HUES6 (cell line): ENCODE results near the gene CFAP52.

Experiments used
- H3K27ac ChIP-seq: 2 replicates; pipeline ENCODE4 v1.7.0; 2013; ENCODE audit warnings: low read depth, mild to moderate bottlenecking, low read length, inconsistent platforms
- H3K27me3 ChIP-seq: 2 replicates; pipeline ENCODE4 v1.6.1; 2013; ENCODE audit warnings: low read length; ENCODE audit not compliant: control insufficient read depth, insufficient read depth
- H3K36me3 ChIP-seq: 2 replicates; pipeline ENCODE4 v1.6.1; 2013; ENCODE audit warnings: low read length; ENCODE audit not compliant: control insufficient read depth, insufficient read depth
- H3K4me1 ChIP-seq: 2 replicates; pipeline ENCODE4 v1.6.1; 2013; ENCODE audit warnings: low read length; ENCODE audit not compliant: control insufficient read depth, insufficient read depth
- H3K4me3 ChIP-seq: 2 replicates; pipeline ENCODE4 v1.5.1; 2013; ENCODE audit warnings: low read depth, low read length
- H3K9ac ChIP-seq: one replicate; pipeline ENCODE4 v1.6.1; 2013; ENCODE audit warnings: mild to moderate bottlenecking, low read length
- H3K9me3 ChIP-seq: 2 replicates; pipeline ENCODE4 v1.6.1; 2013; ENCODE audit warnings: low read depth, low read length; ENCODE audit not compliant: control insufficient read depth, insufficient read depth

CFAP52 gene

DNA sequence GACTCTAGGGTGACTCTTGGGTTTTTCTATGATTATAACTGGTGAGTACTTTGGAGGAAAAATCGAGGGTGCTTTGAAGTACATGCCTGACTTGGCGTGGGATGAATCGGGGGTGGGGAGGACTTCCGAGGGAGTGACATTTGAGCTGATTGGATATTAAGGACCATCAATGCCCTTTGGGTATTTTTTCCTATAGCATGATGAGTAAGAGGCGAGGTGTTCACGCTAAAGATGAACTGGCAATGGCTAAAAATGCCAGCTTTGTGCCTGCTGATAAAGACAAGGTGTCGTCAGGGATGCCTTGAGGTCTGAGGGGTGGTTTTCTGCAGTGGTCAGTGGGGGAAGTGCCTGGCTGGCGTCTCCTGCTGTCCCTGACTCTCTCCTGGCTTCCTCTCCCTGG lies 94.2 kb downstream of the CFAP52 start:
- 0 out of 2 replicates have a peak, but pooled peaks cover under 1% of the 10 kb centered on the region for H3K9me3 ChIP-seq
- H3K36me3 ChIP-seq, result peaks cover 14% of the 10 kb centered on the region; the same call in 1 of the 2 replicates
- no peaks in the 10 kb centered on the region for H3K27me3 ChIP-seq
- no peak overlapping the region for H3K27ac ChIP-seq
- H3K9ac ChIP-seq, result no peak overlapping the region
- no peak overlapping the region for H3K4me3 ChIP-seq
- peaks cover 4% of the 10 kb centered on the region; the same call in 1 of the 2 replicates for H3K4me1 ChIP-seq

GRCh38 chr17:9671559-9671958 lies 95.1 kb downstream of the CFAP52 start:
- H3K36me3 ChIP-seq, result peaks cover 7% of the 10 kb centered on the region; the same call in 1 of the 2 replicates
- H3K27ac ChIP-seq, result no peak overlapping the region
- no peak overlapping the region for H3K9ac ChIP-seq
- no peaks in the 10 kb centered on the region for H3K27me3 ChIP-seq
- H3K9me3 ChIP-seq, result no peaks in the 10 kb centered on the region
- no peak overlapping the region for H3K4me3 ChIP-seq
- peaks cover 4% of the 10 kb centered on the region; the same call in 1 of the 2 replicates for H3K4me1 ChIP-seq

DNA sequence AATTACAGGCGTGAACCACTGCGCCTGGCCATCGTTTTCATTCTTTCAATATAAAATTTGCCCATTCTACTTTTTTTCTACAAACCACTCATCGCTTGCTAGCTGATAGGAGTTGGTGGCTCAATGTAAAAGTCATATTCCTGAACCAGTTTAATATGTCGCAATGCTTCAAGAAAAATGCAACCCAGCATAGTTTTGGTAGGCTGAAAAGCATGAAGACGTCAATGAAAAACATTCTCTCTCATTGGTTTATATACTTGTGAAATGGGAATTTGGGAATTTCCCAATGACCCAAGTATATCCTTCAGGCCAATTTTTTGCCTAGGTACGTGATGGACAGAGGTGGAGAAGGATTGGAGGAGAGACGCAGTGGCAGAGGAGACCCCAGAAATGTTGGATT lies 95.8 kb downstream of the CFAP52 start:
- Histone ChIP-seq H3K9me3 (no peaks in the 10 kb centered on the region), H3K4me1 (peaks cover 4% of the 10 kb centered on the region; the same call in 1 of the 2 replicates), H3K4me3 (no peak overlapping the region), H3K27ac (no peak overlapping the region), H3K36me3 (peaks cover 9% of the 10 kb centered on the region; the same call in 1 of the 2 replicates), H3K27me3 (no peaks in the 10 kb centered on the region), H3K9ac (no peak overlapping the region)

GRCh38 chr17:9672691-9673090 lies 96.2 kb downstream of the CFAP52 start:
- Histone ChIP-seq H3K4me1 (peaks cover 4% of the 10 kb centered on the region; the same call in 1 of the 2 replicates), H3K4me3 (no peak overlapping the region), H3K36me3 (peaks cover 9% of the 10 kb centered on the region; the same call in 1 of the 2 replicates), H3K9me3 (no peaks in the 10 kb centered on the region), H3K27ac (no peak overlapping the region), H3K27me3 (no peaks in the 10 kb centered on the region), H3K9ac (no peak overlapping the region)

- Histone ChIP-seq H3K27ac (no peak overlapping the region), H3K4me3 (no peak overlapping the region), H3K9ac (no peak overlapping the region), H3K4me1 (no peaks in the 10 kb centered on the region), H3K36me3 (peaks cover 21% of the 10 kb centered on the region), H3K27me3 (no peaks in the 10 kb centered on the region), H3K9me3 (peaks cover 16% of the 10 kb centered on the region; the same call in 1 of the 2 replicates)
Measured at GRCh38 chr17:9676084-9676483, 99.6 kb downstream of the CFAP52 start.

DNA sequence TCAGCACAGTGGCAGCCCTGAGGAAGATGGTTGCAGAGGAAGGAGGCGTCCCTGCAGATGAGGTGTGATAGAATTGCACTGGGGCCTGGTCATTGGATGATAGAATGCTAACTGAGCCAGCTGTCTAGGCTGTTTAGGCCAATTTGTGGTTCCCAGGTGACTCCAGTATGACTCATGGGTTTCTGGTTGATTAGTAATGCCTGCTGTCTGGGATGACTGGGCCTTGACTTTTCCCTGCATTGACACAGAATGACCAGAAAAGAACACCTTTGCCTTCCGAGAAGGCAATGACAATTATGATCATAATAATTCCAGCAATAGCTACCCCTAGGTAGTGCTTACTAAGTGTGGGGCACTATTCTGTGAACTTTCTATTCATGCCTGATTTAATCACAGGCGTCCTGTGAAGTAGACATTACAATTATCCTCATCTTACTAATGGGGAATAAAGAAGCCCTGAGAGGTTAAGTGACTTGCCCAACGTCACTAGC lies 100.4 kb downstream of the CFAP52 start:
- H3K4me1 ChIP-seq, result no peaks in the 10 kb centered on the region
- peaks cover 21% of the 10 kb centered on the region for H3K36me3 ChIP-seq
- H3K9me3 ChIP-seq, result peaks cover 16% of the 10 kb centered on the region; the same call in 1 of the 2 replicates
- H3K9ac ChIP-seq, result no peak overlapping the region
- no peak overlapping the region for H3K4me3 ChIP-seq
- H3K27me3 ChIP-seq, result no peaks in the 10 kb centered on the region
- no peak overlapping the region for H3K27ac ChIP-seq

DNA sequence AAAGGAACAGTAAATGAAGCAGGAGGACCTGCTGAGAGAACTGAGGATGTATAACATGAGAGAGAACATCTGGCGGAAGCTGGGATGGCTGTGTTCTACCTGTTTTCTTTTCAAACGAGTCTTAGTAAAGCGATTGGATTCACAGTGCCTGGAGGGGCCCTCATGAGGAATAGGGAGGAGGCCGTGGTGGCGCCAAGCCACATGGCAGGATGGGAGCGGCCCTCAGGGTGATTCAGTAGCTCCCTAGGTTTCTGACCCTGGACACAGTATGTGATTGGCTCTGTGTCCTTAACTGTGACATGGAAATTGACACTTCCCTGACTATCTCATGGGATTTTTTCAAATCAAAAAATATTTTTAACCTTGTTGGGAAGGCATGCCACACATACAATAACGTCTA lies 101.0 kb downstream of the CFAP52 start:
- Histone ChIP-seq H3K27ac (no peak overlapping the region), H3K9me3 (peaks cover 16% of the 10 kb centered on the region; the same call in 1 of the 2 replicates), H3K27me3 (no peaks in the 10 kb centered on the region), H3K9ac (no peak overlapping the region), H3K4me3 (no peak overlapping the region), H3K36me3 (peaks cover 22% of the 10 kb centered on the region), H3K4me1 (no peaks in the 10 kb centered on the region)

GRCh38 chr17:9677896-9678295 lies 101.5 kb downstream of the CFAP52 start:
- Histone ChIP-seq H3K9ac (no peak overlapping the region), H3K9me3 (peaks cover 16% of the 10 kb centered on the region; the same call in 1 of the 2 replicates), H3K4me1 (no peaks in the 10 kb centered on the region), H3K27me3 (no peaks in the 10 kb centered on the region), H3K4me3 (no peak overlapping the region), H3K27ac (no peak overlapping the region), H3K36me3 (peaks cover 26% of the 10 kb centered on the region)

- no peaks in the 10 kb centered on the region for H3K27me3 ChIP-seq
- H3K9ac ChIP-seq, result no peak overlapping the region
- no peak overlapping the region for H3K4me3 ChIP-seq
- H3K27ac ChIP-seq, result no peak overlapping the region
- H3K4me1 ChIP-seq, result no peaks in the 10 kb centered on the region
- peaks cover 29% of the 10 kb centered on the region for H3K36me3 ChIP-seq
- peaks cover 6% of the 10 kb centered on the region; the same call in 1 of the 2 replicates for H3K9me3 ChIP-seq
Measured at GRCh38 chr17:9684955-9685621, 108.6 kb downstream of the CFAP52 start.
